Coronary artery (tissue), 2 donors: ENCODE measurements around the gene KCNQ2.

ENCODE experiments used
- DNase-seq: peaks from one replicate; pipeline ENCODE4 v3.0.0-alpha.2; 2017; ENCODE audit warnings: low spot score
- H3K27ac ChIP-seq, 2 donors: fragments of 200-600 bp; sonication (generic); one replicate each; pipeline ENCODE4 v1.5.1; 2016 to 2019
- H3K4me3 ChIP-seq: fragments of 200-600 bp; sonication (generic); 2 replicates; pipeline ENCODE4 v1.5.1; 2016; ENCODE audit warnings: mild to moderate bottlenecking, moderate library complexity
- TF ChIP-seq, protein P1 (sequence below): fragments of 200-600 bp; sonication (generic); IDR thresholded peaks from one replicate; pipeline ENCODE4 v1.5.1; 2019; ENCODE audit warnings: antibody characterized with exemption

KCNQ2 gene

DNA sequence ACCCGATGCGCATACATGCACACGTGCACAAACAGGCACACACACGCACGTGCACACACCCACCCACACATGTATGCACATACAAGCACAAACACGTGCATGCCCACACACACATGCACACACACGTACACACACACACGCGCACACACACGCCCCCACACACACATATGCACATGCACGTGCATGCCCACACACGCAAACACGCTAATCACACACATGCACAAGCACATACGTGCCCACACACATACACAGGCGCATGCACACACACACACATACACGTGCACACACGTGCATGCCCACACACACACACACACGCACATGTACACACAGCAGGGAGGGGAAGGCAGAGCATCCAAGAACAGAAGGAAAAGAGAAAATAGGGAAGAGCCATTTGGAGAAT lies 84.5 kb downstream of the KCNQ2 start:
- TF ChIP-seq, protein P1, sequence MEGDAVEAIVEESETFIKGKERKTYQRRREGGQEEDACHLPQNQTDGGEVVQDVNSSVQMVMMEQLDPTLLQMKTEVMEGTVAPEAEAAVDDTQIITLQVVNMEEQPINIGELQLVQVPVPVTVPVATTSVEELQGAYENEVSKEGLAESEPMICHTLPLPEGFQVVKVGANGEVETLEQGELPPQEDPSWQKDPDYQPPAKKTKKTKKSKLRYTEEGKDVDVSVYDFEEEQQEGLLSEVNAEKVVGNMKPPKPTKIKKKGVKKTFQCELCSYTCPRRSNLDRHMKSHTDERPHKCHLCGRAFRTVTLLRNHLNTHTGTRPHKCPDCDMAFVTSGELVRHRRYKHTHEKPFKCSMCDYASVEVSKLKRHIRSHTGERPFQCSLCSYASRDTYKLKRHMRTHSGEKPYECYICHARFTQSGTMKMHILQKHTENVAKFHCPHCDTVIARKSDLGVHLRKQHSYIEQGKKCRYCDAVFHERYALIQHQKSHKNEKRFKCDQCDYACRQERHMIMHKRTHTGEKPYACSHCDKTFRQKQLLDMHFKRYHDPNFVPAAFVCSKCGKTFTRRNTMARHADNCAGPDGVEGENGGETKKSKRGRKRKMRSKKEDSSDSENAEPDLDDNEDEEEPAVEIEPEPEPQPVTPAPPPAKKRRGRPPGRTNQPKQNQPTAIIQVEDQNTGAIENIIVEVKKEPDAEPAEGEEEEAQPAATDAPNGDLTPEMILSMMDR: no peak
- Histone ChIP-seq H3K27ac (no peak overlapping the region), H3K4me3 (no peak overlapping the region)
- no peak for DNase-seq

DNA sequence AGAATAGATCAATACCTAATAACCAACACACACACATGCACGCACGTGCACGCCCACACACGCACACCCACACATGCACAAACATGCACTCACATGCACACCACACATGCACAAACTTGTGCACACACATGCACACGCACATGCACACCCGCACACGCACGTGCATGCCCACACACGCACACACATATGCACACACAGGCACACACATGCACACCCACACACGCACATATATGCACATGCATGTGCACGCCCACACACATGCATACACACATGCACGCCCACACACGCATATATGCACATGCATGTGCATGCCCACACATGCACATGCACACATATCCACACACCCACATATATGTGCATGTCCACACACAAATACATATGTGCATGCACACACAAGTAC lies 85.1 kb downstream of the KCNQ2 start:
- Histone ChIP-seq H3K27ac (no peak overlapping the region), H3K4me3 (no peak overlapping the region)
- no peak for DNase-seq
- TF ChIP-seq, protein P1: no peak

DNA sequence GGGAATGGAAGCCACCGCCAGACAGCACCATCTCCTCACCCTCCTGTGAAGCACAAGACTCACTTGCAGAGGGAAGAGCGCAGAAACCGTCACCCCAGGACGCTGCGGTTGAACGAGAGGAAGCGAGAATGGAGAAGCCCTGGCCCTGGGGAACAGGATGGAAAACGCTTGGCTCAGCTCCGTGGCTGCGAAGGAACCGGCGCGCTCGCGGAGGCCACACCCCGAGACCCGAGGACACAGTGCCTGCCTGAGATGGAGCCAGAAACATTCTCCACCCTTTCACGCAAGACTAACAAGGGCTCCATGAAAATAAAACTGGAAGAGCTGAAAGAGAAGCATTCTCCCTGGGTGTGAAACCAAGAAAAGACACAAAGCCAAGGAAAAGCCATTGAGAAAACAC lies 86.0 kb downstream of the KCNQ2 start:
- H3K4me3 ChIP-seq: no peak overlapping the region
- DNase-seq: no peak
- TF ChIP-seq, protein P1: no peak
- H3K27ac ChIP-seq: no peak overlapping the region

DNA sequence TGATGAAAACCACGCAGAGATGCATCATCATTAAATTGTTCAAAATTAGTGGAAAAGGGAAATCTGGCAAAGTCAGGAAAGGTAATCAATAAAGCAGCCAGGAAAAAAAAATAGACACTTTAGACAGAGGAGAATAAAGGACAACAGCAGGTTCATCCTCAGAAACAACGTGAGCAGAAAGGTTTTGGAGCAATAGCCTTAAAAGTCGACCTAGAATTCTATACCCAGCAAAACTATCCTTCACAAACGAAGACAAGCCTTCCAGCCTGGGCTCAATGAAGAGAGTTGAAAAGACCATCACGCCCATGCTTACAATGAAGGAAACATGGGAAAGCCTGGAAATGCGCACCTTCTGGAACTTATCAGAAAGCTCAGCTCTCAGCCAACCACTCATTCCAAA lies 86.6 kb downstream of the KCNQ2 start:
- no peak for DNase-seq
- TF ChIP-seq, protein P1: no peak
- no peak overlapping the region for H3K27ac ChIP-seq
- H3K4me3 ChIP-seq: no peak overlapping the region

DNA sequence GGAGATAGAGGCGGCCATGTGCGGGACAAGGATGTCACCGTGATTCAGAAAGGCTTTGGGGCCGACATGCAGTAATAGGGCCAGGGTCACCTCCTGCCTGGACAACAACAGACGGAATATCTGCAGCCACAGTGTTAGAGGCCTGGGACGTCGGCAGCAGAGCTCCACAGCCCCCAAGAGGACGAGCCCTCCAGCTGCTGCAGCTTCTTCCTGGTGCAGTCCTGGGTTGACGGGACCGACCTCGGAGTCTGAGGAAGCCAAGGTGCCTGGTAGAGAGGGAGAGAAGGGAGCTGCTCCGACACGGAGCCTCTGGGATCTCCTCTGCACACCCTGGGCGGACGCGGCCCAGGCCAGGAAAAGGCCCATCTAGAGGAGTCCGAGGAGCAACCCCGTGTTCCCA lies 88.1 kb downstream of the KCNQ2 start:
- DNase-seq: no peak
- Histone ChIP-seq H3K4me3 (no peak overlapping the region), H3K27ac (no peak overlapping the region)
- TF ChIP-seq, protein P1: no peak

DNA sequence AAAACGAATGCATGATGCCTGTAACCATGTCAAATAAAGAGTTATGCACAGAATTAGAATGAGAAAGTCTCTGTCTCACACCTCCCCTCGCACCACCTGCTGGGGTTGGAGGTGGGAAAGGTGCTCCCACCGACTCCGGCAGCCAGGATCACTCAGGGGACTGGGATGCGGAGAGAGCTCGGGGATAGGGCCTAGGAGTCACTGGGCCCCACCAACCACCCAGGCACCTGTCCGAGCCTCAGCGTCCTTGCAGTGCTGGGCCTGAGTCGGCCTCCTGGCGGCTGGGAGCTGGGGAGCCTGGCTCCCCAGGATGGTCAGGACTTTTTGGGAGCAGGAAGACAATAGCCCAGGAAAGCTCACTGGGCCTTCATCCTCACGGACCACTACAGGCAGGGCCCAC lies 88.9 kb downstream of the KCNQ2 start:
- TF ChIP-seq, protein P1: no peak
- DNase-seq: no peak
- H3K27ac ChIP-seq: no peak overlapping the region
- H3K4me3 ChIP-seq: no peak overlapping the region

DNA sequence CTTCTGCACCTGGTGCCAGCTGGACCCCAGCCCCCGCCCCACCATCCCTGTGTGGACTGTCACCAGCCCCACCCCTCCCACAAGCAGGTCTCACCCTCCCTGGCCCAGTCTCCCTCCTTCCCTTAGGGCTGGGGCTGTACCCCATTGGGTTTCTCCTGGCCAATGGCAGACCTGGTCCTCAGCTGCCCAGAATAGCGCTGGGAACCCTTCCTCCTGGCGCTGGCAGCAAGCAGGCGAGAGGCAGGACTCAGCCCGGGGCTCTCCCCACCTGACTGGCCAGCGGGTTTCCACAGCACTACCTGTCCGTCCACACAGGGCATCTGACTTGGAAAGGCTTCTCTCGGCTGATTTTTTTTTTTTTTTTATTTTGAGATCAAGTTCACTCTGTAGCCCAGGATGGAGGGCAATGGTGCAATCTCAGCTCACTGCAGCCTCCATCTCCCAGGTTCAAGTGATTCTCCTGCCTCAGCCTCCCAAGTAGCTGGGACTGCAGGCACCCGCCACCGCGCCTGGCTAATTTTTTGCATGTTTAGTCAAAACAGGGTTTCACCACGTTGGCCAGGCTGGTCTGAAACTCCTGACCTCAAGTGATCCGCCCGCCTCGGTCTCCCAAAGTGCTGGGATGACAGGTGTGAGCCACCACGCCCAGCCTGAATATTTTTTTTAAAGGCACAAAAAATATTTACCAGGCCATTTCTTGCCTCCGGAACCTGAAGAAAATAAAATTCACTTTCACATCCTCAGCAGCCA lies 89.7 kb downstream of the KCNQ2 start:
- TF ChIP-seq, protein P1: no peak
- Histone ChIP-seq H3K4me3 (no peak overlapping the region), H3K27ac (no peak overlapping the region)
- no peak for DNase-seq
